GM21723 (cell line): Measurements from ENCODE around the gene C4orf54.

Experiments used
- ATAC-seq: cut with Tn5 transposase; IDR thresholded peaks from one replicate; pipeline ENCODE4 v1.9.1; 2021; ENCODE audit warnings: mild to moderate bottlenecking, moderate library complexity; ENCODE audit not compliant: unreplicated experiment

C4orf54 gene

GRCh38 chr4:99625369-99625768, 32.3 kb downstream of the C4orf54 start:
- no peak for ATAC-seq

- ATAC-seq: no peak
These were observed 33.4 kb downstream of the C4orf54 start for GRCh38 chr4:99624141-99624719.

- no peak for ATAC-seq
These were observed 35.3 kb downstream of the C4orf54 start for GRCh38 chr4:99622341-99622740.

- ATAC-seq: no peak
These were observed 40.3 kb downstream of the C4orf54 start for GRCh38 chr4:99617374-99617773.

- no peak for ATAC-seq
These were observed 42.3 kb downstream of the C4orf54 start for GRCh38 chr4:99615170-99615820.

- no peak for ATAC-seq
These were observed 43.1 kb downstream of the C4orf54 start for GRCh38 chr4:99614491-99614890.

GRCh38 chr4:99612704-99613103, 44.9 kb downstream of the C4orf54 start:
- no peak for ATAC-seq

- ATAC-seq: no peak
These were observed 45.3 kb downstream of the C4orf54 start for GRCh38 chr4:99612281-99612680.

- no peak for ATAC-seq
These were observed 46.9 kb downstream of the C4orf54 start for GRCh38 chr4:99610605-99611175.

- ATAC-seq: no peak
These were observed 49.2 kb downstream of the C4orf54 start for GRCh38 chr4:99608417-99608816.
